IgD-negative memory B cell (primary cell): ENCODE data around the gene SLC35G1. TPM values are rescaled to one million over a fixed set of nuclear protein-coding genes. Genes with fewer than 3 reads are reported as not detected.

Source experiments
- H3K27ac Mint-ChIP-seq, 3 donors: one replicate each; pipeline ENCODE4 v1.8.0; 2020 to 2022; ENCODE audit warnings: mild to moderate bottlenecking in 3 of 3, mixed read lengths in 3 of 3, moderate library complexity in 1 of 3
- H3K27me3 Mint-ChIP-seq: one replicate; pipeline ENCODE4 v1.8.0; 2021; ENCODE audit warnings: mixed read lengths
- H3K36me3 Mint-ChIP-seq: one replicate; pipeline ENCODE4 v1.8.0; 2020; ENCODE audit warnings: mild to moderate bottlenecking, mixed read lengths
- H3K4me1 Mint-ChIP-seq, 3 donors: one replicate each; pipeline ENCODE4 v1.8.0; 2020 to 2022; ENCODE audit warnings: mixed read lengths in 3 of 3, mild to moderate bottlenecking in 1 of 3
- H3K4me3 Mint-ChIP-seq, 4 donors: one replicate each; pipeline ENCODE4 v1.8.0; 2020 to 2022; ENCODE audit warnings: mild to moderate bottlenecking in 4 of 4, mixed read lengths in 4 of 4, moderate library complexity in 3 of 4
- H3K9me3 Mint-ChIP-seq, 3 donors: one replicate each; pipeline ENCODE4 v1.8.0; 2020 to 2021; ENCODE audit warnings: mixed read lengths in 3 of 3, mild to moderate bottlenecking in 1 of 3
- polyA plus RNA-seq: library from polyadenylated mRNA; unstranded; fragments of 300-500 nt; fragmentation: Illumina TruSeq; gene quantifications from one replicate; pipeline ENCODE4 v1.2.3, GENCODE V29; 2021

The SLC35G1 gene
- polyA plus RNA-seq, 1 donor from 2014 or later: 0.63 TPM

DNA sequence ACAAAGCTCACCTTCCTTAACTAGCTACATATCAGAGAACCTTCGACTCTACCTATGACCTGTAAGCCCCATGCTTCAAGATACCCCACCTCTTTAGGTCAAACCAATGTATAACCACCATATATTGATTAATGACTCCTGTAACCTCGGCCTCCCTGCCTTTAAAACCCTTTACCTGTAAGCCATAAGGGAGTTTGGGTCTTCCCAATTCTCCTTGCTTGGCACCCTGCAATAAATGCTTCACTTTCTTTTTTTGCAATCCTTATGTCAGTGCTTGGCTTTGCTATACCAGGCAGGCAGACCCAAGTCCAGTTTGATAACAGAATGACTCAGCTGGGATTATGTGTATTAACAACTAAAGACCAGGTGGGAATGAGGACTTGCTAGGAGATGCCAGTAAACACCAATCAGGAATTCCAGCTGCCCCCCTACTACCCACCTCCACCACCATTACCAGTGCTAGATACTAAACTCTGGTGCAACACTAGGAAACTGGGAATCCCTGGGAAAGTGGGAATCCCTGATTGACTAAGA is 22.0 kb upstream of the SLC35G1 start:
- H3K9me3 Mint-ChIP-seq: no peaks in the 10 kb centered on the region
- H3K4me1 Mint-ChIP-seq: no peaks in the 10 kb centered on the region
- no peak overlapping the region for H3K27ac Mint-ChIP-seq
- peaks cover 6% of the 10 kb centered on the region for H3K27me3 Mint-ChIP-seq
- no peak overlapping the region for H3K4me3 Mint-ChIP-seq
- no peaks in the 10 kb centered on the region for H3K36me3 Mint-ChIP-seq

DNA sequence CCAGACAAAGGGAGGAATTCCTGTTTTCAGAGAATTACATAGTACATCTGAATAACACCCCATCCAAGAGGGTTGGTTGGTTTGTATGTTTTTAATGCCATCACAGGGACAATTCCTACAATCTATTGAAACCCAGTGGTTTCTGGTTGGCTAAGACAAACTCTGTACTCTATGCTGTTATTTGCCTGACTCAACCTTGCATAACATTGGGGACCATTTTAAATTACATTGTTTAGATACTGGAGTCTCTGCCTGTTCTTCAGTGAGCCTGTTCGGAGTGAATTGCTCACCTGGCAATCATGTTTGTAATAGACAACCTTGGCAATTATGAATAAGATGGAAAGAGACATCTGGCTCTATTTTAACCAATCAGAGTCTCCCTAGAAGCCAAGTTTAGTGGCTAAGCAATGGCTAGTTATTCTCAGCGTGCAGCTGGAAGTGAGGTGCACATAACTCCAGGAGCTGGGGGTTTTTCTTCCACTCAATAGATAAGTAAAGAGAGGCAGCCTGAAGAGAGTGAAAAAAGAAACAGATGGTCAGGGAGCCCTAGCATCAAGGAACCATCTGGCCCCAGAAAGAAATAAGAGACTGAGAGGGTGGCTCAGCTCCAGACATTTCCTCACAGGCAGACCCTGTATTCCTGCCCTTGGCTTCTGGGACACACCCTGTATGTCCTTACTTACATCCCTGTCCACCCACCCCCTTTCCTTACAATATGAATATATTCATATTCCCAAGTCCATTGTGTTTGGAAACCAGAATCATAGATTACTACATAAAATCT is 21.2 kb upstream of the SLC35G1 start:
- no peak overlapping the region for H3K4me3 Mint-ChIP-seq
- no peaks in the 10 kb centered on the region for H3K36me3 Mint-ChIP-seq
- H3K27ac Mint-ChIP-seq: peak overlapping the region in 1 of 3 donors; percentile 18
- peaks cover 5% of the 10 kb centered on the region for H3K27me3 Mint-ChIP-seq
- H3K4me1 Mint-ChIP-seq: no peaks in the 10 kb centered on the region
- no peaks in the 10 kb centered on the region for H3K9me3 Mint-ChIP-seq

DNA sequence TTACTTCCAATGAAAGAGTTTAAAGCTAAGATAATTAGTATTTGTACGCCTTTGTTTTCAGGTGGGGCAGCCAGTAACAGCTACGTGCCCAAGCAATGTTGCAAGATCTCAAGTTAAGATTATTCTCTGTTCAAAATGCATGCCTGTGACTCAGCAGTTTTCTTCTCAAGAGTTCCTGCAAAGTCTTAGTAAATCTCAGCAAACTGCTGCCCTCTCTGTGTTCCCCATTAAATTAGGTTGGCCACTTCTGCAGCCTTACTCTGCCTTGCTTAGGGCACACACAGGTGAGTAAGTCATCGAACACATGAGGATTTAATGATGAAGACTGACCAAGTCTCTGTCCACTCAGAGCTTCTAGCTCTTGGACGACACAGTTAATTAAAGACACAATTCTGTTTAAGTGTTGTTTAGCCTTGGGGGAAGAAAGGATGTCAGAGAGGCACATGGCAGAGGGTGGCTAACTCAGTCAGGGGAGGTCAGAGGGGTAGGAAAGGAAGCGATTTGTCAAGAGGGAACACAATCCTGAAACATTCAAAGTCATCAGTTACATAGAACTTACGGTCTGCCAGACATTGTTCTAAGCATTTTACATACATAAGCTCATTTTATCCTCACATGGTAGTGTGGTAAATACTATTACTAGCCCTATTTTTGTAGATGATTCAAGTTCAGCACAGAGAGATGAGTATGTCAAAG is 20.2 kb upstream of the SLC35G1 start:
- Mint-ChIP-seq H3K4me1 (no peaks in the 10 kb centered on the region), H3K36me3 (no peaks in the 10 kb centered on the region), H3K27me3 (peaks cover 4% of the 10 kb centered on the region), H3K27ac (no peak overlapping the region), H3K4me3 (no peak overlapping the region), H3K9me3 (no peaks in the 10 kb centered on the region)

DNA sequence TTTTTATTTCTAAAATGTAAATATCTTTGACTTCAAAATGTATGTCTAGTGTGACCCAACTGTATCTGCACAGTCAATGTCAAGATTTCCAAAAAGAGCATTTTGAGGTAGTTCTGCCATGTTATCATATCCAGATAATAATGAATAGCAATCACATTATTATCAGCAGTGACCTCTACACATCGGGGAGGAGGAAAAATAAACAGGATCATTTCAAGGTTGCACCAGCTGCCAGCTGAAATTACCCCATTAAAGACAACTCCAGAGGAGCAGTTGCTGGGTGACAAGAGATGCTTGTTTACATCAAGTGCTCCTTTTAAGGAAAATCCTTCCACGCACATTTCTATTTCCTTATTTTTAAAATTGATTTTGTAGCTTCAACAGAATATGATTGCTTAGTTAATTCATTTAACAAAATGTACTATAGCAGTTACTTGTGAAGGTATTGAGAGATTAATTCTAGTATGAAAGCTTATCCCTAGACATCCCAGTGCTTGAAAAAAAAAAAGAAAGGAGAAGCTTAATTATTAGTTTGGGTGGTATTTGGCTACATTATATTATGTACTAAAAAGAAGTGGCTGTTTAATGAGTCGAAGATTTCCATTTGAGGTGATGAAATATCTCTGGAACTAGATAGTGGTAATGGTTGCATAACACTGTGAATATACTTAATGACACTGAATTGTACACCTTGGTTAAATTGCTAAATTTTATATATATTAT is 19.3 kb upstream of the SLC35G1 start:
- Mint-ChIP-seq H3K27me3 (peaks cover 4% of the 10 kb centered on the region), H3K27ac (no peak overlapping the region), H3K4me3 (no peak overlapping the region), H3K9me3 (no peaks in the 10 kb centered on the region), H3K4me1 (no peaks in the 10 kb centered on the region), H3K36me3 (no peaks in the 10 kb centered on the region)

DNA sequence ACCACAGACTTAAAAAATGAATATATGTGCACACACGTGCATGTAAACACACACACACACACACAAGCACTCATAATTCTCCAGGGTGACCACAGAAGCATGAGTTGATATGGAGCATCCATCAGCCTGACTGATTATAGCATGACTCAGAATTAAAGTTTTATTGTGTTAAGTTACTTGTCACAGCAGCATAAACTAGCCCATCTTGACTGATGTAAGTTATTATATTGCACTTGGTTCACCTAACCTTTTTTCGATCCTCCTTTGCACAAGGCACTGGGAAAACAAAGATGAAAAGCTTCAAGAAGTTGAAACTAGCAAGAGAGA is 18.8 kb upstream of the SLC35G1 start:
- no peak overlapping the region for H3K4me3 Mint-ChIP-seq
- H3K27me3 Mint-ChIP-seq: peaks cover 4% of the 10 kb centered on the region
- no peaks in the 10 kb centered on the region for H3K4me1 Mint-ChIP-seq
- H3K36me3 Mint-ChIP-seq: no peaks in the 10 kb centered on the region
- H3K27ac Mint-ChIP-seq: no peak overlapping the region
- H3K9me3 Mint-ChIP-seq: no peaks in the 10 kb centered on the region

DNA sequence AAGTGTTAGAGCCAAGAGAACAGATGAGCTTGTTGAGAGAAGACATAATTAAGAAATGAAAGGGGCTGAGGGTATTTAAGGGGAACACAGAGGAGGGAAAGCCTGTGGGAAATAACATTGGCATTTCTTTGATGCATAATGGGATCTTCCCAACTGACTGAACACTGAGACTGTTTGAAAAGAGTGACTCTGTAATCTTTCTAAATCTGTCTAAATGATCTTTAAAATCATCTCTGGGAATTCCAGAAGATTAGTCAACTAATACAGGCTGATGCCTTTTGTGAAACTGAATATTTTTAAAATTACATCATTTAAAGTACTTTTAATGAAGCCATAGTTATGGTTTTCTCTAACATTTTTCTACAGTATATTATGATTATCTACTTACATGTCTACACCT is 17.4 kb upstream of the SLC35G1 start:
- no peak overlapping the region for H3K27ac Mint-ChIP-seq
- H3K4me1 Mint-ChIP-seq: no peaks in the 10 kb centered on the region
- no peak overlapping the region for H3K4me3 Mint-ChIP-seq
- peaks cover 4% of the 10 kb centered on the region for H3K27me3 Mint-ChIP-seq
- H3K9me3 Mint-ChIP-seq: no peaks in the 10 kb centered on the region
- H3K36me3 Mint-ChIP-seq: no peaks in the 10 kb centered on the region

DNA sequence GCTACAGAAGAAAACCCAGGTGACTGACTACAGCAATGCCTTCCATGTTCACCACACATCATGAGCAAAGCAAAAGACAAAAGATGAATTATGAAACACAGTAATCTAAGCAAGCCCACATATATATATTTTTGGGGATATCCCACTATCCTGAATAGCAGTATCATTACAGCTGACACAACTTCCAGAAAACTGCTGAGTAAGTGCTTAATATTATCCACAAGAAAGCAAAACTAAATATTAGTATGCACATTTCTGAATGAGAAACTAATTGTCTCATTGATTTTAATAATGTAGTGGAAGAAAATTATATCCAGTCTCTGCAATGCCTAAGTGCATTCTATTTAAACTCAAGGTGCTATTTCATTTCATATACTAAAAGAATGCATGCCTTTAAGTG is 14.5 kb upstream of the SLC35G1 start:
- Mint-ChIP-seq H3K27me3 (peaks cover 12% of the 10 kb centered on the region), H3K4me3 (no peak overlapping the region), H3K4me1 (no peaks in the 10 kb centered on the region), H3K36me3 (no peaks in the 10 kb centered on the region), H3K9me3 (peaks cover 0 to 3% (median 0%) of the 10 kb centered on the region in 3 donors), H3K27ac (no peak overlapping the region)

DNA sequence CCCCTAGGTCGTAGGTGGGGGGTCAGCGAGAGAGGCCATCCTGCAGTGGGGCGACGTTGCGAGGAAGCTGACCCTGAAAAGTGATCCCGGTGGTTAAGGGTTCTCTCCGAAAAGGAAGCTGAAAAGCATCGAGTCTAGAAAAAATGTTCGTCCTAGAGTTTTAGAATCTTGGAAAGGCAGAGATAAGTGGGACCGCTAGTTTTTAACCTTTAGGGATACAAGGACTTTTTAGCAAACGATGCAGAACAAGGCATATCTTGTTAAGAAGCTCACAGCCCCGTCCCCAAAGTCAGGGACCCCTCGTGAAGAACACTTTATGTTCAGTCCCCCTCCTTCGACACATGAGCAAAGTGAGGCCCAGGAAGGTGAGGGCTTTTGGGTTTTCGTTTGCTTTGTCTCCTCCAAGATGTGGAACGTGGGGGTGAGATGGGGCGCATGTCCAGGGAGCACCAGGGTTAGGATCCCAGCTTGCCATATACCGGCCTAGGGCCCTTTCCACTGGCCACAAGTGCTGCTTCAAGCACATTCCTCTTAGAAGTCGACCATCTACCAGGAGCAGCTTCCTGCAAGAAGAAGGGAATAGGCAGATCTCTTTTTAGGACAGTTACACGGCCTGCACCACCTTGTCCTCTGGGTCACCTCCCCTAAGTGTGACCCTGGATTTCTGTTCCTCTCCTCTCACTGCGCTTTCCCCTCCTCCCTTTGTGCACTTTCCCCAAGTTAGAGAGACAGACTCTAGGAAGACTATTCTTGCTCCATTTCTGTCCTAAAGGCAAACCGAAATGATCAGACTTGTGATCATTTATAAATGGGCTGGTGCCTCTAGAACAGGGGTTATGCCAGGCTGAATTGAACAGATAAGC is 969 bp downstream of the SLC35G1 start:
- peak overlapping the region in 2 of 3 donors; percentile 13 to 59 for H3K27ac Mint-ChIP-seq
- no peaks in the 10 kb centered on the region for H3K27me3 Mint-ChIP-seq
- H3K4me1 Mint-ChIP-seq: peaks cover 7 to 23% (median 22%) of the 10 kb centered on the region in 3 donors
- H3K36me3 Mint-ChIP-seq: peaks cover 4% of the 10 kb centered on the region
- peak overlapping the region; percentile 74 to 92 (median 82) for H3K4me3 Mint-ChIP-seq
- H3K9me3 Mint-ChIP-seq: no peaks in the 10 kb centered on the region

DNA sequence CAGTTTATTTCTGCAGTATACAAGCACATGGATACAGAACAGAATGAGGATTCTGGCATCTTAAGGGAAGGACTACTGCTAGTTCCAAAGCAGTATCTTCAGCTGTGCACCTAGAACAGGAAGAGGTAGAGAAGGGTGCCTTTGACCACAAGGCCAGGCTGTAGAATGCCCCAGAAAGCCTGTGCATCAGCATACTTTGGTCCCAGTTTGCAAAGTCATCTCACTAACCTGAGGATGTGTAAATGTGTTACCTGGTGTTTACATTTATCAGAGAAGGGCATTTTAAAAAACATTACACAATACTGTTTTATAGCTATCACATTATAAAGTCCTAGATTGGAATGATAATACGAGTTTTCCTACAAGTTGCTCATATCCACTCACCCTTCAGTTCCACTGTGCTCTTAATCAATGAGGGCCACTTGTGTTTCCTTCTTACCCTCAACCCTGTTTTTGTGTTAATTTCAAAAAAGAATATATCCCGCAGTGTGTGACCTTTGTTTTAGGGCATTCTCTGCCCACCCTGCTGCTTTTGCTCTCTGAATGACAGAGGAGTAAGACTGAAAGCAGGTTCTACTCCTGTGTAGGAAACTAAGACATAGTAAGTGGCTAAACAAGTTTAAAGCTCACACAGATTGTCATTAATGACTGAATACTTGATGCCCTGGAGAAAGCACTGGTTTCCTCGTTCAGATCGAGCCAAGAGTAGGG is 3.4 kb downstream of the SLC35G1 start:
- peak overlapping the region in 2 of 4 donors; percentile 20 to 55 for H3K4me3 Mint-ChIP-seq
- no peaks in the 10 kb centered on the region for H3K27me3 Mint-ChIP-seq
- H3K36me3 Mint-ChIP-seq: peaks cover 1% of the 10 kb centered on the region
- no peaks in the 10 kb centered on the region for H3K9me3 Mint-ChIP-seq
- peaks cover 7 to 23% (median 22%) of the 10 kb centered on the region in 3 donors for H3K4me1 Mint-ChIP-seq
- no peak overlapping the region for H3K27ac Mint-ChIP-seq

DNA sequence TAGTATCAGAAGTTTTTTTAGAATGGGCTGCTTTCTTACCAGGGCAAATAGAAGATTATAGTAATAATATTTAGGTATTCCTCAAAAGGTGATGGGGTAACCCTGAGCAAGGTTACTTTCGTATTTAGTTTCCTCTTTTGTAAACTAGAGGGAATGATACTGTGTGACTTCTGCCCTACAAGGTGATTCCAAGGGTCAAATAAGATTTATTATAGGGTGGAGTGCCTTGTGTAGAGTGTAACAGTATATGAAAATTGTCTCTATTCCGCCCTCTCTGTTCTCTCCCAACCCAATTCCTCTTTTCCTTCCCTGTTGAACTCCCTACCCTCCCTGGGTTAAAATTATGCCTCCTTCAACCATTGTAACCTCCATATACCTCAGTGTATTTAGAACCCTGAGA is 5.3 kb downstream of the SLC35G1 start:
- Mint-ChIP-seq H3K36me3 (peaks cover 3% of the 10 kb centered on the region), H3K27me3 (no peaks in the 10 kb centered on the region), H3K9me3 (no peaks in the 10 kb centered on the region), H3K4me3 (no peak overlapping the region), H3K4me1 (peaks cover 7 to 17% (median 15%) of the 10 kb centered on the region in 3 donors), H3K27ac (no peak overlapping the region)

DNA sequence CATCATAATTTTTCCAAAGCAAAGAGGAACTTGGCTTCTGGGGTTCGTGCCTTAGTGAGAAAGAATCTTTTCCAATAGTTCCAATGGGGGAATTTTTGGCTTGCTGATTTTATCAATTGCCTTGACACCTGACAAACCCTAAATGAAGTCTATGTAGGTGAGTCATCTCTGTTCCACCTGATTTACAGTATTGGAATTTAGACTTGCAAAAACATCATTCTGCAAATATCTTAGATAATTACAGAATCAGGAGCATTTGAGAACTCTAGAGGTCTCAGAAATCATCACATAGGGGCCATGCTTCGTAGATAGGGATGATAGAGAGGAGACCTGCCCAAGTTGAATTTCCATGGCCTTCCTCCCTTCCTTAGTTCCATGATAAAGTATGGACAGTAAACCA is 9.3 kb downstream of the SLC35G1 start:
- H3K36me3 Mint-ChIP-seq: peaks cover 3% of the 10 kb centered on the region
- no peaks in the 10 kb centered on the region for H3K27me3 Mint-ChIP-seq
- H3K4me1 Mint-ChIP-seq: peaks cover 0 to 2% (median 0%) of the 10 kb centered on the region in 3 donors
- no peak overlapping the region for H3K27ac Mint-ChIP-seq
- no peaks in the 10 kb centered on the region for H3K9me3 Mint-ChIP-seq
- H3K4me3 Mint-ChIP-seq: no peak overlapping the region

DNA sequence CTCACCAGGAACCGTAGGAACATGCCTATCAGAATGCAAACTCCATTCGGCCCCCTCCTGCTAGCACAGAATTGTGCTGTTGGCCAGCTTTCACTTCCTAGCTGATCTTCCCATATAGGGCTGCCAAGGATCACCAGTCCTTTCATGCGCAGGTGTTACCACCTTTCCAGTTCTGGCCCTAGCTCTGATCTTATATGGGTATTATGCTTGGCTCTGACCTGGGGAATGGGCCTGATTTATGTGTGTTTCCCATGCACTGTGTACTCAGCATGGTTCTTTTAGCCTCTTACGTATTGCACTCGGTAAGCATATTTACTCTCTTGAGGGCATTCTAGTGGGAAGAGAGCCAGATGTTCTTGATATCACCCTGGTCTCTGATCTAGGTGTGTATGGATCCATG is 11.1 kb downstream of the SLC35G1 start:
- Mint-ChIP-seq H3K27ac (no peak overlapping the region), H3K4me1 (peaks cover 0 to 2% (median 0%) of the 10 kb centered on the region in 3 donors), H3K36me3 (peaks cover 9% of the 10 kb centered on the region), H3K27me3 (no peaks in the 10 kb centered on the region), H3K4me3 (no peak overlapping the region), H3K9me3 (no peaks in the 10 kb centered on the region)

DNA sequence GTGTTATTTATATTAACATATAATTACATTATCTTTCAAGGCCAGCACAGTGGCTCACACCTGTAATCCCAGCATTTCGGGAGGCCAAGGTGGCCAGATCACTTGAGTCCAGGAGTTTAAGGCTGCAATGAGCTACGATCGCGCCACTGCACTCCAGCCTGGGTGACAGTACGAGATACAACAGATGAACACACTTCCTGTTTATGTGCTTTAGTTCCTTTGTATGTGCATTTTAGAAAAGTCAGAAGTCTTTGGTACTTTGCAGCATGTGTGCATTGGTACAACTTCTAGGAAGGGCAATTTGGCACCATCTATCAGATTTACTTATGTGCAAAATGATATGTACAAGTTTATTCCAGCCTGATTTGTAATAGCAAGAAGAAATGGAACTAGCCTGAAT is 13.3 kb downstream of the SLC35G1 start:
- H3K9me3 Mint-ChIP-seq: no peaks in the 10 kb centered on the region
- H3K4me1 Mint-ChIP-seq: peaks cover 0 to 2% (median 0%) of the 10 kb centered on the region in 3 donors
- H3K4me3 Mint-ChIP-seq: no peak overlapping the region
- peak overlapping the region in 1 of 3 donors; percentile 40 for H3K27ac Mint-ChIP-seq
- H3K36me3 Mint-ChIP-seq: peaks cover 9% of the 10 kb centered on the region
- H3K27me3 Mint-ChIP-seq: no peaks in the 10 kb centered on the region

DNA sequence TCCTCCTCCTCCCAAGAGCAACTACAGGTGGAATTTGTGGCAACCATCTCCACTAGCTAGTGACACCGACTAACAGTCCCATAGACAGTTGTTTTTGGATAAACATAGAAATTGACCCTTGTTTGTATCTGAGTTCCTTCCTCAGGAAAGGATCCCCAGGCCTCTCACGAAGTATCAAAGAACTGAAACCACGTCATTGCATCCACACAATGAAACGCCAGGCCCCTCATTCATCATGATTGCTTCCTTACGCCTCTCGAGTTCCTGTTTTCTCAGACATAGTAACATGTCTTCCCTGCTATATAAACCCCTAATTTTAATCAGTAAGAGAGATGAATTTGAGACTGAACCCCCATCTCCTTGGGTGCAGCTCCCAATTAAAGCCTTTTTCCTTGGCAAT is 18.1 kb downstream of the SLC35G1 start:
- Mint-ChIP-seq H3K27me3 (no peaks in the 10 kb centered on the region), H3K27ac (no peak overlapping the region), H3K9me3 (no peaks in the 10 kb centered on the region), H3K4me3 (no peak overlapping the region), H3K36me3 (peaks cover 6% of the 10 kb centered on the region), H3K4me1 (peaks cover 0 to 2% (median 0%) of the 10 kb centered on the region in 3 donors)
